G401 (cell line): Measurements from ENCODE around the gene EFEMP1. TPM values are rescaled to one million over a fixed set of nuclear protein-coding genes. Genes with fewer than 3 reads are reported as not detected.

Experiments
- DNase-seq: peaks from one replicate; pipeline ENCODE4 v3.0.0-alpha.2; 2015; ENCODE audit warnings: low spot score
- in situ Hi-C: cut with HindIII; loops from 2 replicates; pipeline ENCODE4 v1.10.0; 2016; ENCODE audit warnings: low sequenced_read_pairs, mixed read lengths
- total RNA-seq: library from RNA; depleted of rRNA; stranded (reverse); fragments of >200 nt; shearing (Covaris generic); gene quantifications from 2 replicates; pipeline ENCODE4 v1.2.3, GENCODE V29; 2014

EFEMP1 gene
- total RNA-seq, 1 experiment from 2014 or later, result not detected

DNA sequence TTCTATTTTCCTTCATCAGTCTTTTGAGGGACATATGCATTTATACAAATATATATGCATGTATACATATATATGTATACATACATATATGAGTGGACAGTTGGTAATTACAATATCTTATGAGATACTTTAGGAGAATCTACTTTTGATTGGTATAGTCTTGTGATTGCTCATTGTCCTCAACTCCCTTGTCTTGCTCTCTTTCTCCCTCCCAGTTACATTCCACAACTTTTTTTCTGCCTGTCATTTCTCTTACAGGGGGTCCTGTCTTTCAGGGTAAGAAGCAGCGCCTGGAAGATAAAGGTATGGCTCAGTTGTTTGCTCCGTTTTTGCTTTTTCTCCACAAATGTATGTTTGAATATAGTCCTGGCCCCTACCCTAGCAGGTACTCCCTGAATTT, 19.9 kb downstream of the EFEMP1 start:
- in situ Hi-C loops, result no loop called here
- DNase-seq, result no peak

GRCh38 chr2:55902971-55903370, 20.6 kb downstream of the EFEMP1 start:
- in situ Hi-C loops, result no loop called here
- no peak for DNase-seq

DNA sequence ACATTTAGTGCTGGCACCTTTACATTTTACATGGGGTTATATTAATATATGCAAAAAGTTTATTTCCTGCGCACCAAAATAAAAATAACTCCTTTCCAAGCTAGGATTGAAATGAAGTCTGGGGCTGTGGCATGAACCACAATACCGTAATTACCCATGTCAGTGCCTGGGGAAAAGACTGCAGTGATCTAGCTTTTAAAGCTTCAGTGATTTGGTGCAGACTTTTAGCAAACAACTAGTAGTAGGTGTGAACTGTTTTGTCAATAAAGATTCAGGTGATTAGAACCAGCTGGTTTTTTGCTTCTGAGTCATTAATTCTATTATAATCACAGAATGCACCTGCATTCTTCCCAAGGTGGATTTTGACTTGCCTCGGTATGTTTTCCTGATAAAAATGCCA, 21.2 kb downstream of the EFEMP1 start:
- in situ Hi-C loops, result no loop called here
- DNase-seq, result no peak

GRCh38 chr2:55901941-55902340, 21.6 kb downstream of the EFEMP1 start:
- in situ Hi-C loops, result no loop called here
- no peak for DNase-seq

DNA sequence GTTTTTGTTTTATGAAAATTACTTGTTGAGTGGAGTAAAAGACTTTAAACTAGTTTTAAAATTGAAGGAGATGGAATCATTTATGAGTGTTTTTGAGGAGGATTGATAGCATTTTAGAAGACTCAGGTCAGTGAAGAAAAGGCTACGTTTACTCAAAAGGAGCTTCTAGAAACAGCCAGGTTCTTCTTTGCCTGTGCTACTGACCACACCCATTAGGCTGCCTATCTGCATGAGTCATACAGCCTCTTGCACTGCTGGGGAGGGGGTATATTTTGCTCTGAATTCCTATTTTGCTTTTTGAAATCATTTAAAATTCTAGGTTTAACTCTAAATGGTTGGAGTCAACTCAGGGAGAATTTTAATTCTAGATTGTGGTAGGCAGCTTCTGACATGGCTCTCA, 22.3 kb downstream of the EFEMP1 start:
- in situ Hi-C loops, result no loop called here
- no peak for DNase-seq

- in situ Hi-C loops, result no loop called here
- no peak for DNase-seq
Measured at GRCh38 chr2:55899881-55900280, 23.7 kb downstream of the EFEMP1 start.

GRCh38 chr2:55898386-55899040, 25.1 kb downstream of the EFEMP1 start:
- DNase-seq, result no peak
- in situ Hi-C loops, result no loop called here

GRCh38 chr2:55896633-55897032, 26.9 kb downstream of the EFEMP1 start:
- in situ Hi-C loops, result no loop called here
- no peak for DNase-seq

- DNase-seq, result no peak
- in situ Hi-C loops, result no loop called here
Measured at GRCh38 chr2:55894720-55895119, 28.9 kb downstream of the EFEMP1 start.

DNA sequence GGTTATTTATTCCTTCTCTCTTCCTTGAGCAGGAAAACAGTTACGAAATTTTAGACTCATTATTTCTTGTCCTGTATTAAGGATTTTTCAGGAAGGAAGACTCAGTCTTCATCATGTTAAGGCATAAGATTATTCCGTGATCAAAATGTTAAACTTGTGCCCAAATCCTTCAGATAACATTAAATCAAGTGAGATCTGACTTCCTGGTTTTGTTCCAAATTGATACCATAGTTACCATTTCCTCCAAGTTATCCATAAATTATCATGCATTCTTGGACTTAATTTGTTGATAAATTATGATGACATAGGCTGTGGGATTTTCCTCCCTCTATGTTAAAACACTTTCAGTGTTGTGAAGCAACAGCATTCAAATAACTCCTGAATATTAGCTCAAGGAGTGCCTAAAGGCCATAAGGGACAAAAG, 31.9 kb downstream of the EFEMP1 start:
- no peak for DNase-seq
- in situ Hi-C loops, result no loop called here

GRCh38 chr2:55888936-55889335, 34.6 kb downstream of the EFEMP1 start:
- DNase-seq, result no peak
- in situ Hi-C loops, result no loop called here

DNA sequence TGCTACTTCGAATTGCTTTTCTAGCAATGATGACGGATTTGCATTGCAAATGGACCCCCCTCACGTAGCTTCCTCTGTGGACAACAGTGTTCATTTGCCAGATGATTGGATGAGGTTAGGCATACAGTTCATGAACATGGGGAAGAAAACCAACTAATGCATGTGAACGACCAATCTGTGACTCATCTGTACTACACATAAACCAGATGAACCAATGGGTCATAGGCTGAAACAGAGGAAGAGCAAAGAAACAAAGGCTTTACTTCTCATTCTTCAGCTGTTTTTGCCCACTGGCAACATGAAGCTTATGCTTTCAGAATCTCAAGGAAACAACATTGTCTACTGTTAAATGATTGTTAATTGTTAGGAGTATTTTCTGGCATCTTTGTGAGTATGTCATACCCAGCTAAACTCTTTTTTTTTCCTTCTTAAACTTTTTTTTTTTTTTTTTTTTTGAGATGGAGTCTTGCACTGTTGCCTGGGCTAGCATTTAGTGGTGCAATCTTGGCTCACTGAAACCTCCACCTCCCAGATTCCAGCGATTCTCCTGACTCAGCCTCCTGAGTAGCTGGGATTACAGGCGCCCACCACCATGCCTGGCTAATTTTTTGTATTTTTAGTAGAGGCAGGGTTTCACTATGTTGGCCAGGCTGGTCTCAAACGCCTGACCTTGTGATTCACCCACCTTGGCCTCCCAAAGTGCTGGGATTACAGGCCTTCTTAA, 35.5 kb downstream of the EFEMP1 start:
- no peak for DNase-seq
- in situ Hi-C loops, result no loop called here

GRCh38 chr2:55887351-55887750, 36.2 kb downstream of the EFEMP1 start:
- in situ Hi-C loops, result no loop called here
- DNase-seq, result no peak

DNA sequence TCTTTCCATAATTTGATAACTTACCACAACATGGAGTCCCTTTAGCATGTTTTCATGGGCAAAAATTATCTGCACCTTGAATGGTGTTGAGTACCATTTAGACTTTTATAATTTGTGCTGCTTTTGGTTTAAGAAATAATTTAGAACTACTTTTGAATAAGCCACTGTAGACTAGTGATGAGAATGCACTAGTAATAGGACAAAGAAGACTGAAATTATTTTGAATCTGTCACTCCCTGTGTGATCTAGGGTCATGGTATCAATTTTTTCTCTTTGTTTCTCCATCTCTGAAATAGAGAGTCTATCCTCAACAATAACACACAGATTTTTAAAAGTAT, 37.7 kb downstream of the EFEMP1 start:
- in situ Hi-C loops, result no loop called here
- DNase-seq, result no peak

- no peak for DNase-seq
- in situ Hi-C loops, result no loop called here
Measured at GRCh38 chr2:55885127-55885943, 38.2 kb downstream of the EFEMP1 start.

DNA sequence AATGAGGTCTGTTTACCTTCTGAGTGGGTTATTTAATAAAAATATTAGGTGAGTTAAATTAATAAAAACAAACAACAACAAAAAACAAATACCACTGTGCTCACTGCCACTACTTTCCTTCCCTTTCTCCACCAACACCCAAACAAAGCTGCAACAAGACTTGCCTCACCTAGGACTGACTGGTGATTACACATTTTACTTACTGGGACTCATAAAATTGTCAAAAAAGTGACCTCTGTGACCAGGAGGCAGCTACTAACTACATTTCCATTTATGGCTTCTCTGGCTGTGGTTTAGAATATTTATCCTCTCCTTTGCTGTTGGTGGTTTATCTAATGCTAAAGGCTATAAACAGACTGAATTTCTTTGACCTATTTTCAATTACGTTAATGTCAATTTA, 39.8 kb downstream of the EFEMP1 start:
- in situ Hi-C loops, result no loop called here
- no peak for DNase-seq

GRCh38 chr2:55883357-55883756, 40.2 kb downstream of the EFEMP1 start:
- in situ Hi-C loops, result no loop called here
- DNase-seq, result no peak

DNA sequence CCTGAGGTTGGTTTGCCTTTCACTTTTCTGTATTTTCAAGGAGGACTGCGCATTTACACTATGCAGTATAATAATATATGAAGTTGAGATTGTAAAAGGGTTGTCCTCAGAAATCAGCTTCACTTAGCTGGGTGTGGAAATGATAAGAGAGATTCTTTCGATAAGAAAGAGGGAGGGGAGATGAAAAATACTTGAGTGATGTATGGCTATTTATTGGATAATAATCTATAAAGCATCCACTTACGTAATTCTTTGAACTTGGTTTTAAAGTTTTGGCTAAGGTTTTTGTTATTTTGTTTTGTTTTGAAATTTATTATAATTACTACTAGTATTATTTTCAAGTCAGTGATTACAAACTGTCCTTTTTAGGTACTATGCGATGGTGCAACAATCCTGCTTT, 40.6 kb downstream of the EFEMP1 start:
- no peak for DNase-seq
- in situ Hi-C loops, result no loop called here

DNA sequence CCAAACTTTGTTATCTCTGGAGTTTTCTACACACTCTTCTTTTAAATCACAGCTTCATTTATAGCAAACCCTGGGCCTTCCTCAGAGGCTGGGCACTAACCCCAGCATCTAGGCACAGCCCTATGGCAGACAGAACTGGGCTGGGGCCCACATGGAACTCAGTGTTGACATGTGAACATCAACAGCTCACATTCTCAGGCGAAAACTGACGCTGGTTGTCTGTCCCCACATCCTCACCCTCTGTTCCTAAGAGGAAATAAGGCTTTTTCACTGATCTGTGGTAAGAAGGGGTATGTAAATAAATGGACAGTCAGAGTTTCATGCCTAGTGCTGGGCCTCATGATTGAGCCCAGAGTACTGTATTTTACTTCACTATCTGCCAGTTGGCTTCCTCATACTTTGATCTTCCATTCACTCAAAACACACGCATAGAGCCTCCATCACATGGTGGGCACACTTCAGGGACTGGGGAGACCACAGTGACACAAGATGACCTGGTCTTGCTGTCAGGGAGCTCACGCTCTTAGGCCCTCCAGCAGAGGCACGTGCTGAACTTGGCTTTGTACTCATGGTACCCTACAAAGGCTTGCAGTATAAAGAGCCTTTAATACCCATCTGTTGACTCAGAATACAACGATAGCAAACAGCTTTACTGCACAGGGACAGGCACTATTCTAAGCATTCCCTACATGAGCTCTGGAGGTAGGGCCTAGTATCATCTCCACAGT, 43.0 kb downstream of the EFEMP1 start:
- DNase-seq, result no peak
- in situ Hi-C loops, result no loop called here

GRCh38 chr2:55879976-55880375, 43.6 kb downstream of the EFEMP1 start:
- no peak for DNase-seq
- in situ Hi-C loops, result no loop called here
